ENCODE measurements around the gene PLEKHM2.

DNA sequence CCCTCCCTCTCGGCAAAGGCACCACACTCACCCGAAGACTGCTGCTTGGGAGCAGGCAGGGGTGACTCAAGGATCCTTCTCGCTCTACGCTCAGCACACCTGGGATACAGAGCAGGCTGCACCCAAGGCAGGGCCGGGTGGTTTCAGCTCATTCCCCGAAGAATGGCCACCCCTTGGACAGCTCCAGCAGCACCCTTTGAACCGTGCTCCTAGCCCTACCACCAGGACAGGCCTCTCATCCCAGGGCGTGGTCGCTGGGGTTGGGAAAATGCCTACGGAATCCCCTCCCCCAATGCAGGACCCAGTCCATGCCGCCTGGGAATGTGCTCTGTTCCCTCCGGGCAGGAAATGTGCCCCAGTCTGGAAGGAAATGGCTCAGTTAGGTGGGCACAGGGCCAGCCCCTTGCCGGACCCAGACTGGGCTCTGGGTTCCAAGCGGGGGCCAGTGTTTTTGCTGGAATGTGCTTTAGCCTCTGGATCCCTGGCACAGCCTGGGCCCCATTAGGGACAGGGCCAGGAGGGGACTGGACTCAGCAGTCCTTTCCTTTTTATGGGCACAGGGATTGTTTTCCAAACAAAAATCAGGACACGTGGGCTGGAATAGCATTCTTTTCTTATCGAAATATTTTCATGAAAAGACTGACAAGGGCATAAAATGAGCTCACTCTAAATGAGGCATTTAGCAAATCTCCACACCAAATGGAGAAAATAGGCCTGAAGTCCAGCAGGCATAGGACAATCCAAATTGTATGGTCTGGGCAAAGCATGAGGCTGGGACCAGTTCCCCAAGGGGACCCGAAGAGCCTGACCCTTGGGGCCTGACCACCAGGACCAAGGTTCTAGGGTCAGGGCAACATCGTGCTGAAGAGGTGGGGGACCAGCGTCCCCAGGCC is 65.5 kb downstream of the PLEKHM2 start:
- TF ChIP-seq GATA2 (IDR thresholded peaks at IDR 0.05; ENCODE audit: low read depth, low read length) (no peak), GATA3 (IDR thresholded peaks at IDR 0.05; ENCODE audit: low read depth, low read length) (no peak)

Measured in SH-SY5Y (cell line).